LoVo (cell line): Measurements from ENCODE around the gene ACKR1.

Source experiments
- DNase-seq: peaks from one replicate; pipeline ENCODE4 v3.0.0-alpha.2; 2016; ENCODE audit warnings: low spot score

The ACKR1 gene

GRCh38 chr1:159222075-159222865 lies 17.6 kb downstream of the ACKR1 start:
- DNase-seq, result no peak

DNA sequence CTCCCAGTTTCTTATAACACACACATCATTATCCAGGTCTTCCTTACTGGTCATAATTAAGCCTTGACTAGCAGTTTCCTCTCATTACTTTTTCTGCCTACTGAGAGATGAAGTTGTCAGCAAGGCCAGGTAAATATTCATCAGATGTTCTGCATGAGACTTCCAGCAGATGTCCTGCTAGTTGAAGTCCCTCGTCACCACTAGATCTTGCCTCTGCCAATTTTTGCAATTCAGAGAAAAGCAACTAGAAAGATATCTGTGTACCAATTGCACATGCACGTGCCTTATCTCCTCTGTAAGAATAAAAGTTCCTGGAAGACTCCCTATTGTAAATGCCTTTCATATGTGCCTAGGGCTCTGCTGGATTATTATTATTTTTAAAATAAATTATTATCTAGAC lies 18.3 kb downstream of the ACKR1 start:
- DNase-seq, result no peak

GRCh38 chr1:159228554-159228953 lies 23.9 kb downstream of the ACKR1 start:
- no peak for DNase-seq

GRCh38 chr1:159229260-159229885 lies 24.7 kb downstream of the ACKR1 start:
- DNase-seq, result peak; percentile 7

- DNase-seq, result peak; percentile 78
These were observed 25.2 kb downstream of the ACKR1 start for GRCh38 chr1:159229896-159230295.

DNA sequence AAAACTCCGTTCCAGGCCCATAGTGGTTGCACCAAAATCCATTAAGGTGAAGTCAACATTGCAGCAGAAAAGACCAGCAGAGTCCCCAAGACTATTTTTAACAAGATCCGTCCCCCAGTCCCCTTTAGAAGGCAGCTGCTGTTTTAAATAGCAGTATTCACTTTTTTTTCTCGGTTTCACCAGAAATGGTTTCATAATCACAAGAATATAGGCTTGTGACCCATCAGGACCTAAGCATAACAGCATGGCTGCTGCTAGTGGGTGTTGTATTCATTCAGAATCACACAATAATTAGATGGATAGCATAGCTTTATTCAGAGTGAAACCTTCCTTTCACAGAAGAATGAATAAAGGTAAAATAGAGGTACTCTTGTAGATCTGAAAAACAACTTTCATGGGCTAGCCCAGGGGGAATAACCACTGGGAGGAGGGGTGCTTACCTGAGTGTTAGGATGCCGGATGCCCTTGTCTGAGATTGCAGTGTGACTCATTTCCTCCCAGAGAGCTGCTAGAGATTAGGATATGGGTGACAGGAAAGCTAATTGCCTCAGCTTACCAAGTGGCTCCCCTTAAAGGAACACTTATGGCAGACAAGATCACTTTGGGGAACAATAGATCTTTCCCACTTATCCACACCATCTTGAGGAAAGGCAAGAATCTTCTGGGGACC lies 35.0 kb downstream of the ACKR1 start:
- peak; percentile 11 for DNase-seq

DNA sequence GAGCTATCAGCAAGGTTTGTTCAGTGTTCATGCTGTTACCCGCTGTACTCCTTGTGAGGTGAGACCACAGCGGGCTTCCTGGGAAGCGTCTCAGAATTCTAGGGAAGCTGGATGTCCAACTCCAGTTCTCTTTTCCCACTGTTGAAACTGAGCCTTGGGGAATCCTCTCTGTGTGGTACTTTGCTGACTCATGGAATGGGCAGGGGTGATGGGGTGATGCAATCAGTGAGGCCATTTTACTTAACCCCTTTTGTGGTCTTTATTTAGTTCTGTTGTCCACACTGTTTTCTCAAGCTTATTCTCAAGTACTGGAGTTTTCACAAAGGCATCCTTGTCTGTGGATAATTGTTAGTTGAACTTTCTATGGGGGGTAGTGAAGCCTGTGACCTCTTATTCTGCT lies 42.6 kb downstream of the ACKR1 start:
- DNase-seq, result no peak

DNA sequence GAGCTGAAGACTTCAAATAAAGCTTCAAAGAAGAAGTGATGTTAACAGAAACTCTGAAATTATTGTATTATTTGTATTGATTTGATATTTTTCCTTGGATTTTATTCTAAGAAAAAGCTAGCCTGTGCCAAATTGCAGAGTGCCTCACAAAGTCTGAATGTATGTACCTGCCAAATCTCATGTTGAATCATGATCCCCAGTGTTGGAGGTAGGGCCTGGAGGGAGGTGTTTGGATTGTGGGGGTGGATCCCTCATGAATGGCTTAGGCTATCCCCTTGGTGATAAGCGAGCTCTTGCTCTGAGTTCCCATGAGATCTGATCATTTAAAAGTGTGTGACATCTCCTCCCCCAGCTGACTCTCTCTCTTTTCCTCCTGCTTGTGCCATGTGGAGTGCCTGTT lies 43.6 kb downstream of the ACKR1 start:
- no peak for DNase-seq

DNA sequence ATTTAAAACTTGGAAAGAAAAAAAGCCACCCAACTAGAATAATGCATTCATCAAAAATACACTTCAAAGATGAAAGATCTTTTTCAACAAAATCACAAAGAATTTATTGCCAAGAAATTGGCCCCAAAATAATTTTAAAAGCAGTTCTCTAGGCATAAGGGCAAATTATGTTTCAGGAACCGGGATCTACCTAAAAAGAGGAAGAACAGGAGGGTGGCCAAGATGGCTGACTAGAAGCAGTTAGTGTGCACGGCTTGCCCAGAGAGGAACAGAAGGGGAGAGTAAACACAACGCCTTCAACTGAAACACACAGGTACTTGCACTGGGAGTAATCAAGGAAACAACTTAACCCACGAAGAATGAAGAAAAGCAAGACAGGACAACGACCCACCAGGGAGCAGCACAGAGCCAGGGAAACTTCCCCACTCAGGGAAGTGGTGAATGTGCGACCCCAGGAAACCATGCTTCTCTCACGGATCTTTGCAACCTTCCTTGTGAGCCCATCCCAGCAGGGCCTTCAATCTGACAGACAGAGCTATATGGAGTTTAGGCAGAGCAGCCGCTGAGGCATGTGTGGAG lies 46.1 kb downstream of the ACKR1 start:
- DNase-seq, result no peak
